ENCODE results near the gene CORO2A. TPM values are rescaled to one million over a fixed set of nuclear protein-coding genes. Genes with fewer than 3 reads are reported as not detected.
A peak's percentile ranks its signal among the peaks of the same experiment; 100 is the strongest.

The CORO2A gene
- total and polyA plus RNA-seq, 2 of the 8 experiments (the other 6 are each of a cell fraction or from before 2014, with no cell fraction given), result 13.7 to 27.9 TPM

DNA sequence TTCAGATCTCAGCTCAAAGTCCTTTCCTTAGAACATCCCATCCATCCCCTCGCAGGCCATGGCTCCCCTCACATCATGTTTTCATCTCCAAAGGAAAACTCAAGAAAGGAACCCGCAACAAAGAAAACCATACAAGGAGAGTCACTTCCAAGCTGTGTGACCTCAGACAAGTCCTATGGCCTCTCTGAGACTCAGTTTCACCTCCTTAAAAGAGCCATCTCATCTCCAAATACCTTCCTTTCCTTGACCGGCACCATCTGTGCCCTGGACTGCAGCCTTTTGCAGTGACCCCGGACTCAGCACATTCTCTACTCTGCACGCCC is 10.7 kb downstream of the CORO2A start:
- FAIRE-seq (no peak), DNase-seq (ENCODE audit: low read depth in 1 of 2, low spot score in 2 of 2) (no peak)
- Histone ChIP-seq H3K14ac (ENCODE audit: insufficient read length) (no peak overlapping the region), H4K20me1 (replicated peaks in 1 of 2; ENCODE audit: control insufficient read depth in 1 of 2, insufficient read depth in 2 of 2, low read length in 2 of 2) (peaks cover 0 to 4% of the 10 kb centered on the region in 2 experiments), H3K79me1 (ENCODE audit: low read depth, low read length) (no peaks in the 10 kb centered on the region; the same call in none of the 2 replicates), H3K4me2 (ENCODE audit: insufficient read depth in 1 of 2, low read depth in 2 of 2, low read length in 2 of 2) (no peak overlapping the region), H3K9me3 (ENCODE audit: insufficient read depth in 2 of 2, low read depth in 1 of 2, low read length in 1 of 2) (no peaks in the 10 kb centered on the region), H2BK5ac (ENCODE audit: low read depth, low read length) (no peak overlapping the region), H4K5ac (ENCODE audit: insufficient read length, low read depth, low read length) (no peak overlapping the region), H2AK5ac (ENCODE audit: low read depth, low read length) (peak overlapping the region; percentile 28; the same call in 1 of the 2 replicates), H2AFZ (ENCODE audit: low read length) (no peak overlapping the region), H3K23ac (ENCODE audit: insufficient read length) (no peak overlapping the region), H2BK120ac (replicated peaks; ENCODE audit: low read depth, low read length) (no peak overlapping the region), H3K23me2 (ENCODE audit: low read depth, low read length) (no peaks in the 10 kb centered on the region), H4K8ac (ENCODE audit: extremely low read depth, insufficient read depth, low read length) (peak overlapping the region; percentile 4; the same call in 1 of the 2 replicates), H3K56ac (replicated peaks; ENCODE audit: insufficient read length, low read depth, low read length) (no peak overlapping the region), H2BK15ac (ENCODE audit: low read length) (peak overlapping the region; percentile 62; the same call in 1 of the 2 replicates), H2BK20ac (ENCODE audit: low read length) (no peak overlapping the region), H4K91ac (replicated peaks; ENCODE audit: insufficient read length, low read length) (no peak overlapping the region), H3K18ac (ENCODE audit: extremely low read depth, low read length) (no peak overlapping the region), H3K4me1 (replicated peaks in 1 of 4; ENCODE audit: control insufficient read depth in 3 of 4, insufficient read depth in 4 of 4, low read length in 3 of 4) (peaks cover 0 to 4% (median 2%) of the 10 kb centered on the region in 4 experiments; a peak in 3 of 7 replicates), H3K4me3 (ENCODE audit: extremely low read depth in 1 of 4, insufficient read depth in 2 of 4, low read depth in 3 of 4, low read length in 4 of 4) (no peak overlapping the region), H3K9ac (replicated peaks in 1 of 4; ENCODE audit: extremely low read depth in 1 of 4, low read depth in 3 of 4, low read length in 3 of 4) (no peak overlapping the region), H3K4ac (replicated peaks; ENCODE audit: insufficient read length, low read depth, low read length) (no peak overlapping the region), H3K27ac (ENCODE audit: low read depth, low read length) (no peak overlapping the region), H2BK12ac (ENCODE audit: low read depth, low read length) (no peak overlapping the region), H3K79me2 (ENCODE audit: control insufficient read depth in 1 of 2, insufficient read depth in 2 of 2, low read length in 2 of 2) (peaks cover 0 to 6% of the 10 kb centered on the region in 2 experiments; a peak in 2 of 4 replicates), H3K36me3 (ENCODE audit: control insufficient read depth in 2 of 4, insufficient read depth in 4 of 4, low read length in 3 of 4) (no peaks in the 10 kb centered on the region), H3K27me3 (replicated peaks in 1 of 4; ENCODE audit: control insufficient read depth in 3 of 4, extremely low read depth in 1 of 4, insufficient read depth in 3 of 4, low read length in 3 of 4) (no peaks in the 10 kb centered on the region; a peak in 1 of 7 replicates)
- no peak for TF ChIP-seq ZNF274 (IDR thresholded peaks at IDR 0.05; ENCODE audit: borderline replicate concordance, extremely low read depth, low read length)
- 90% methylated on average over 5 of the region's 5 CpGs; no CpG with 5 or more reads in 1 of the 2 experiments for WGBS, 2 experiments (ENCODE audit: extremely low coverage in 1 of 2, insufficient coverage in 1 of 2, insufficient read length in 1 of 2, insufficient replicate concordance in 2 of 2, low coverage in 1 of 2, low lambda C conversion rate in 2 of 2, missing lambda C conversion rate in 1 of 2)
- POLR2A ChIA-PET (ENCODE audit: partially characterized antibody), result interaction anchor here (1.1 to 1.7 kb wide), 2 partner anchors 10 to 11 kb away, joined by 3 to 5 read pairs; partner anchors contain the start of gene CORO2A
- CTCF ChIA-PET (ENCODE audit: partially characterized antibody), result interaction anchor here (0.8 to 1.8 kb wide), 5 partner anchors 12 to 108 kb away, joined by 3 to 6 read pairs (median 6); no protein-coding TSS in a partner anchor
